Measurements from ENCODE around the gene ATG4B.

The ATG4B gene

GRCh38 chr2:241722896-241723454 is 85.5 kb downstream of the ATG4B start:
- H3K27ac ChIP-seq = no peak overlapping the region
- no peak for DNase-seq (ENCODE audit: low read depth, low spot score)
